GM19238 (cell line): ENCODE measurements around the gene SFMBT2.
"Not testable (repeated sequence)": the region's sequence is repeated elsewhere in the genome, so short reads cannot be mapped to it uniquely, and the experiment has no call there.

Experiments used
- DNase-seq: peaks from one replicate; pipeline ENCODE4 v3.0.0; 2011; ENCODE audit warnings: low spot score; ENCODE audit not compliant: insufficient read length

The SFMBT2 gene

DNA sequence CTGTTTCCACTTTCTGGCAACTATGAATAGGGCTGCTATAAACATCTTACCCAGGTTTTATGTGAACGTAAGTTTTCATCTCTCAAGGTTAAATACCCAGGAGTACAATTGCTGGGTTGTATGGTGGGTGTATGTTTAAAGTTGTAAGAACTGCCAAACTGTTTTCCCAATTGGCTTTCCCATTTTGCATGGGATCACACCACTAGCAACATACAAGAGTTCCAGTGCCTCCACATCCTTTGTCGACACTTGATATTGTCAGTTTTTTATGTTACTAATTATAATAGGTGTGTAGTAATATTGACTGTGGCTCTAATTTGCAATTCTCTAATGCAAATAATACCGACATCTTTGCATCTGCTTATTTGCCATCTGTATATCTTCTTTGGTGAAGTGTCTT, 82.9 kb downstream of the SFMBT2 start:
- DNase-seq, result no peak

DNA sequence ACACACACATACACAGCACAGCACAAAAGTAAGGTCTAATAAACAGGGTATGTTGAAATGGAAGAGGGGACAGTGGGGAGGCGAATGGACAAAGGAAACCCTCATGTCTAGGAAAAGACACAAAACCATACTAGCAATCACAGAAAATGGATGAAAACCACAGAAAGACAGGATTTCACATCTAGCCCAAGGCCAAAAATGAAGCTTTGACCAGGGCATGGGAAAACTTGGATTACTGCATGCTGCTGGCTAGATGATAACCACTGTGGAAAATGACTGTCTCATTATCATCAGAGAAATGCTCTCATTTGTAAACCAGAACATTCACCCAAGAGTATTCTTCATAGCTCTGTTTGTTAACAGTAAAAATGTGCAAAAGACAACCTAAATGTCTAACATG, 88.2 kb downstream of the SFMBT2 start:
- no peak for DNase-seq

GRCh38 chr10:7320072-7320471, 90.8 kb downstream of the SFMBT2 start:
- DNase-seq, result no peak

GRCh38 chr10:7319632-7320031, 91.2 kb downstream of the SFMBT2 start:
- DNase-seq, result no peak

DNA sequence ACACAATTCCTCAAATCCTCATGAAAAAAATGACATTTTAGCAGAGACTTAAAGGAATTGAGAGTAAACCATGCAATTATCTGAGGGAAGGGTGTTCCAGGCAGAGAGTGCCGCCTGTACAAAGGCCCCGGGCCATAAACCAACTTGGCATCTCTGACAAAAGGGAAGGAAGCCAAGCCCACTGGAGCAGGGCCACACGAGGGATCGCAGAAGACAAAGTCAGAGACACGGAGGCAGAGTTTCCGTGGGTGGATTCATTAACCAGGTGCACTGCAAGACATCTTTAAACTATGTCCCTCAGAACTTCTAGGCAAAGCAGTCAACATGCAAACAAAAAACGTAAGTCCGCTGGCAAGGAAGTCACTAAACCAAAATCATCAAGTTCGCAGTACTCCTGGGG, 92.0 kb downstream of the SFMBT2 start:
- DNase-seq, result no peak

DNA sequence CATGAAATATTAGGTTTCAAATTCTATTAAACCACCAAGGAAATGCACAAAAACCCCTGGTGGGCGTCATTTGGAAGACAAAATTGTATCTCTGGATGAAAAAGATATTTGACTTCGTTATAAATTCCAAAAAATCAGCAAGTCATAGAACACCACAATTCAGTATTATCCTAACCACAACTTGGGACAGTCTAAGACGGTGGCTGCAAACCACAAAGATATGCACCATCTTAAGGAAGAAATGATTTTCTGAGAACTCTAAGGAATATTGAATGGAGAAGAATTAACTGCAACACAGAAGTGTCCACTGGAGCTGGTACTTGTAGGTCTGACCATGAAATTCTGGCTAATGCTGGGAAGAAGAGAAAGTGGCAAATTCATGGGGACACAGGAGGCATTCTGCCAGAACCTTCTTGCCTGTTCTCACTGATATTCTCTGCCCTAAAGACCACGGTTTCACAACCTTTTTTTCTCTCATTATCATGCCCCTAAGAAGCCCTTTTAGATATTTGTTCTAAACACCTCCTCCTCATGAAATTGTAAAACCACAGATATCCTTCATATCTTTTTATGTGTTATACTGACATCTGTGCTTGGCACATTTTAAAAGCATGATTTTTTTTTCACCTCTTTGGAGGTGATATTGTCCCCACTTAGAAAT, 92.9 kb downstream of the SFMBT2 start:
- DNase-seq, result no peak

DNA sequence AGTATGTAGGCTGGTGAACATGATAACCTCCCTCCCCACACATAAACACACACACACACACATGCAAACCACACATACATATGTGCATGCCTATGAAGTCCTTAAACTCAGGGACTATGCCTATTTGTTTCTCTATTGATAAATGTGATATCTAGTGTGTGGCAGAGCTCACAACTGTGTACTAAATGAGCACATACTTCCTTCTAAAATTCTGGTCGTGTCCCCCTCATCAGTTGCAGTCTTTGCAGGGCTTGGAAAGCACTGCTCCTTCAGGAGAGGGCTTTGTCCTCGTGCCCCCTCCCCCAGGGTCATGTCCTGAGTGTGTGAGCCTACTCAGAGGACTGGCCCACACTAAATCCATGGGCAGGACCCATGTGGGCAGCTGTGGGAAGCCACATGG, 94.0 kb downstream of the SFMBT2 start:
- DNase-seq, result no peak

- DNase-seq, result no peak
These were observed 94.9 kb downstream of the SFMBT2 start for GRCh38 chr10:7315906-7316305.

DNA sequence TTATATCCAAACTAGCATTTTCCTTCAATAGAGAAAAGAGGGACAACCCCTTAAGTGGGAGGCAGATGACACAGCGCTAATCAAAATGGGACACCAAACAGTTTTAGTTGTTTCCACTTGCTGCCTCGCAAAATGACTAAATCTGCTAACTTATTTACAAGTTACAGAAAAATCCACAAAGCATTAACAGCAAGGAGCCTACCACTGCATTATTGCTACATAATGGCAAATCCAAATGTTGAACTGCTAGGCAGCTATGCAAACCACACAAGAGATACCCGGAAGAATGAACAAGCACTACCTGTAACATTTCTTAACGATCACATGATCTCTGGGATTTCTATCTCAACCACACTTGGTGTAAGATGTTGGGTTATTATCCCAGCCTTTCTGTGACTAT, 96.7 kb downstream of the SFMBT2 start:
- DNase-seq, result no peak

GRCh38 chr10:7312488-7312857, 98.4 kb downstream of the SFMBT2 start:
- no peak for DNase-seq

DNA sequence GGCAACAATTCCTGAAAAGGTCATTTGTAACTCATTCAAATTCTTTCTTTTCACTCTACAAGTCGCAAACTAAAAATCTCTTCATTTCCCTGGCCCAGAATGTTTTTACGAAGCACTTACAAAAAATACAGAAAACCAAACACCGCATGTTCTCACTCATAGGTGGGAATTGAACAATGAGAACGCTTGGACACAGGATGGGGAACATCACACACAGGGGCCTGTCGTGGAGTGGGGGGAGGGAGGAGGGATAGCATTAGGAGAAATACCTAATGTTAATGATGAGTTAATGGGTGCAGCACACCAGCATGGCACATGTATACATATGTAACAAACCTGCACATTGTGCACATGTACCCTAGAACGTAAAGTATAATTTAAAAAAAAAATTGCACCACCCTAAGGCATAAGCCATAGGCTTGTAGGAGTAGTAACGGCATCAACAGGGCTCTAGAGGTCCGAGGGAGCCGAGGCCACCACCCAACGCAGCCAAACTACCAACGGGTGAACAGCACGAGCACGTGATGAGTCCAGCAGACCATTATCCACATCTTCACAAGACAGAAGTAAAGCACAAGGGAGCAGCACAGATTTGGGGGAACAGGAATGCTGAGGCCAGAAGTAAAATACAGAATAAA, 98.9 kb downstream of the SFMBT2 start:
- not testable (repeated sequence) for DNase-seq

DNA sequence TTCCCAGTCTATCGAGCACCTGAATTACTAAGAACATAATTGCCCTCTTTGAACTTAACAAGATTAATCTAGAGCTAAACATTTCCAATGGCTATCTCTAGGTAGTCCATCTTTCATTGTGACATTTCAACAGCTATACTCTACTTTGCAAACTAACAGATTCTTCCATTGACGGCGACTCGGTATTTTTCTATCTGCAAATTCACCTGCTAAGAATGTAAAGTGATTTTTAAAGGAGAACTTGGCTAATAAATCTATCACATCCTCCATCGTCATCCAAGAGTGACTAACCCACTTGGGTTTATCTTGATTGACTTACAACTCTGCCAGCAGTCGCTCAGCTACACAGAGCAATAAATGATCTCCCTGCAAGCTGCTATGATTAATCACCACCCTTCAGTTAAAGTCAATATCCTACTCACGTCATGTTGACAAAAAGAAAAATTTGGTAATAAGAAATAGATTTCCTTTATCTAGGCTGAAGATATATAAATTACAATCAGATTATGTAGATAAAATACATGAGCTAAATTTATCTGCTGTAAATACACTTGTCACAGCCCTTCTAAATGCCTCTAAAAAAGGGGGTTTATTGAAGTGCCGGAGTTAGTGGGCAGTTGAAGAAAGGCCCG, 99.5 kb downstream of the SFMBT2 start:
- DNase-seq, result no peak

- no peak for DNase-seq
These were observed 100.8 kb downstream of the SFMBT2 start for GRCh38 chr10:7310076-7310475.

- DNase-seq, result no peak
These were observed 102.0 kb downstream of the SFMBT2 start for GRCh38 chr10:7308826-7309225.

DNA sequence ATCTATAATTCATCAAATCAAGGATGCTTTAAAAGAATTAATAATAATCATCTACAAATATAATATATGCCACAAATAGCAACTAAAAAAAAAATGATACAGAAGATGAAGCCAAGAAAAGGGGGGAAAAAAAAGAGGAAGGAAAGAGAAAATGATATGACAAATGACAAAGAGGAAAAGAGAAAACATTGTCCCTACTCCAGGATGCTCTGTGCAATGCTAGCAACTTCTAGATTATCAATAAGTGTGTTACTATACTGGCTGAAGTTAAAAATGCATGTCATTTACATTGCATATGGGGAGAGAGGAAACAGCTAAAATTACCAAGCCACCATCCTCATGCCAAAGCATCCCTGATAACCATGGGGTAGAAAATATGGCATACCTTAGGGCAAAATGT, 104.2 kb downstream of the SFMBT2 start:
- DNase-seq, result no peak

- DNase-seq, result no peak
These were observed 104.7 kb downstream of the SFMBT2 start for GRCh38 chr10:7306147-7306546.

- no peak for DNase-seq
These were observed 105.8 kb downstream of the SFMBT2 start for GRCh38 chr10:7305053-7305452.

DNA sequence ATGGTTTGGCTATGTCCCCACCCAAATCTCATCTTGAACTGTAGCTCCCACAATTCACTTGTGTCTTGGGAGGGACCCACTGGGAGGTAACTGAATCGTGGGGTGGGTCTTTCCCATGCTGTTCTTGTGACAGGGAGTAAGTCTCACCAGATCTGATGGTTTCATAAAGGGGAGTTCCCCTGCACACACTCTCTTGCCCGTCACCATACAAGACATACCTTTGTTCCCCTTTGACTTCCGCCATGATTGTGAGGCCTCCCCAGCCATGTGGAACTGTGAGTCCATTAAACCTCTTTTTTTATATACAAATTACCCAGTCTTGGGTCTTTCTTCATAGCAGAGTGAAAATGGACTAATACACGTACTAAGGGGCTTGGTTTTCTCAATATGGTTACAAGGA, 106.7 kb downstream of the SFMBT2 start:
- DNase-seq, result no peak

DNA sequence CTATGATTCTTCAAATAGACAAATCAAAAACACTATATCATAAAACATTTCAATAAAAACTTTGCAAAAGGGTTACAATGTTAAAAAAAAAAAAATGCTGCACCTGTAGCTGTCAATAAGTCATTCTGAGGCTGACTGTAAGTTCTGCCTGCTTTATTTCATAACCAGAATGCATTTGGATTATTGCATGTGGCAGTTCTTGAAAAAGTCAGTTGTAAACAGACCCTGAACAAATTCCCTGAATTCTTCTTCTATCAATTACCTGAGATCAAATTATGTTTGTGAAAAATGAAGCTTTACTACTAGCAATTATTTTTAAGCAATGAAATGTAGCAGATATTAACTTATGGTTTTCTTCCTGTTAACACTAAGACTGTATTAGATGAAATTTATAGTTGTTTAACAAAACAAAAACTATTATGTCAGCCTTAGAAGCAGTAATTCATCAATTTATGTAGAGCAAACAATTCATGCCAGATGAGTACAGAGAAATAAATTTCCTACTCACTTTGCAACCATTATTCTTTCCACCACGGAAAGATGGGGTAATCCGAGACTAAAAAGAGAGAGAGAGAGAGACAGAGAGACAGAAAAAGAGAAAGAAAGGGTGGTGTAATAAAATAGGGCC, 107.8 kb downstream of the SFMBT2 start:
- DNase-seq, result no peak

DNA sequence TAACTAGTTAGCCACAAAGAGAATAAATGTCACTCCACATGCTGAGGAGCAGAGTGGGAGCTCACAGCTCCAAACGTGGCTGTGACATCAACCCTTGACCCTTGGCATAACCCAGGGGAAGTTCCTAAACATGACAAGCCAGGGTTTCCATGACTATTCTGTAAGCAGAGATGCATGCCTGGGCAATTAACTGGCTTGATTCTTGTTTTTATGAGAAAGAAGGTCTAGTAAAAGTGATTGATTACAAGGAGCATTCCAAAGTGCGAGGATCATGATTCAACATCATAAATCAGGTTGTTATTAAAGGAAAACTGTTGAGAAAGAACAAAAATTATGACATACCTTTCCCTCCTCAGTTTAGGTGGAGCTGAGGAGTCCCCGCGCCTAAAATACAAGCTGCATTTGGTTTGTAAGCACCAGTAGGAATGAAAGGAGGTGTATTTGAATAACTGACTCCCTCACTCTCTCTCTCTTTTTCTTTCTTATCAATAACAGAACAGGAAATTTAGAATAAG, 108.4 kb downstream of the SFMBT2 start:
- no peak for DNase-seq

DNA sequence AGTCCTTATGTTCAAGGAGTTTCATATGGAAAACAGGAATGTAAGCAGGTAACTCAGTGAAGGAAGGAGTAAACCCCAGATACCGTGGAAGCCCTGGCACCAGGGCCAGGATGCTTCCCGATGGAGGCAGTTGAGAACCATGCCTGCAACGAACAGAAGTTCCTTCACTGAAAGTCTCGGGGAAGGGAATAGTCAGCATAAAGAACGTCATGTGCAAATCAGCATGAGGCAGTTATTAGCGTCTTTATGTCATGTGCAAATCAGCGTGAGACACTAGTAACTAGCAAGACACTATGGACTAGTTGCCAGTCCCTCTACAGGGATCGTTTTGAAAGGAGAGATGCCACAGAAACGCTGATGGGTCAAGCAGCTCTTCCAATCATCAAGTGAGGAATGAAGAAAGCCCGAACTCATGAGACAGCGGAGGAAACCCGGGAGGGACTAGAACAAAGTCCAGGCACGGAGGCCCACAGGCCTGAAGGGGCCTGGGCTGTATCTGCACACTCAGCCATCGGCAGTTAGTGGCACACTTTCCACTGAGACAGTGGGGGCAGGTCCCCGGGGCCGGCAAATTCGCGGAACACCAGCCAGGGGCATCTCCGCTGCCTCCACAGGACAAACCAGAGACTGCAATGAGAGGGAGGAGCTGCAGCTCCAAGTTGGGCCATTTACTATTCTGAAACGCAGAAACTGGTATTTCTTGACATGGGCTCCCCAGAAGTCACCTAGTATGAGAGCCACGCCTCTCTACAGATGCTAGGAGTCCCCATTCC, 109.6 kb downstream of the SFMBT2 start:
- DNase-seq, result no peak
